Measurements from ENCODE around the gene NACA2.
"Not testable (repeated sequence)": the region's sequence is repeated elsewhere in the genome, so short reads cannot be mapped to it uniquely, and the experiment has no call there.

The NACA2 gene

GRCh38 chr17:61560071-61560470, 30.9 kb downstream of the NACA2 start:
- intact Hi-C loops (cut with DNase I), result no loop called here
- DNase-seq, result no peak

DNA sequence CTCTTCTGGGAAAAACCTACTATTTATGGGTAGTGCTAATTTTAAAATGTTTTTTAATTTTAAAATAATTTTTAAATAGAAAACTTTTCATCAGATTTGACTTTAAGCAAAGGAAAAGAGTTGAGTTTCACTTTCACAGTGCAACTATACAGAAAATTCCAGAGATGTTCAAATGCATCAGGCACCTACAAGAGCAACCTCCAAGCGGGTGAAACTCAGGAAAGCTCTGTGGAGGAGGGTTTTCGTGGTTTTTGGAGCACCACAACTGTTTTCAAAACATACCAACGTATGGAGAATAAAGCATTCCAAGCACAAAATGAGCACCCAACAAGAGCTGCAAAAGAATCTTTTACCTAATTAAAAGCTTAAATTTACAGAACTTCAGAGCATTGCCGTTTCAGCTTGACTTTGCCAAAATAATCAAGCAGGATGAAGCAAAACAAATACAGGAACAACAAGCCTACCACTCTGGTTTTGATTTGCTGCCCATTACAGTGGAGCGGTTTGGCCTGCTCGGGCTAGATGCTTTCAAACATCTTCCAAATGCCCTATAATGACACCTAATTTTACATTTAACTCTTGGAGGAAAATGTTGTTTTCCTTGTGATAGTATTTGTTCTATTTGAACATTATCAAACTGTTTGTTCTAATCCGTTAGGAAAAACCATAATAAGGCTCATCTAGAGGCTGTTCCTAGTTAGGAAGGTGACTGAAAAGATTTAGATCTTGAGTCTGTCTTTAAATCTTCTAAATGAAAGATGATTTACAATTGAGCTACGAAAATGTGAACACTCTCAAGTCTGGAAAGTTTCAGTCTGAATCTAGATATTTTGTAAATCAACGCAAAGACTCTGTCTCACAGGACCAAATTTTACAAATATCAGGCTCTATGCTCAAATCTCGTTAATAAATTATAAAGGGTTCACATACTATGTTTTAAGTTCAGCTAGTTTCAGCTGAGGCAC, 34.5 kb downstream of the NACA2 start:
- DNase-seq, result no peak
- intact Hi-C loops (cut with DNase I), result no loop called here

- intact Hi-C loops (cut with DNase I), result no loop called here
- DNase-seq, result no peak
Measured at GRCh38 chr17:61555127-61555566, 35.9 kb downstream of the NACA2 start.

DNA sequence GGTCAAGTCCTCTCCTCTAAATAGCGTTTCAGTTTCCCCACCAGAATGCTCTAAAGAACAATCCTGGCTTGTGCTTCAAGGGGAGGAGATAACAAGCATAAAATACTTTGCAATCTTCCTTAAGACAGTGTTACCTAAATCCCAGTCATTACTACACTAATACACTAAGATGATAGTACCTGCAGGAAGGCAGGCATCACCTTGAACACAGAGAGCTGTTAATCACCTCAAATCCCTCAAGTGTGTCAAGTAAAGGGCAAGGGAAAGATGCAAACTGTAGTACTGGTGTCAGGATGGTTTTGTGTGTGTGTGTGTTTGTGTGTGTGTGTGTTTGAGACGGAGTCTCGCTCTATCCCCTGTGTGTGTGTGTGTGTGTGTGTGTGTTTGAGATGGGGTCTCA, 36.8 kb downstream of the NACA2 start:
- DNase-seq, result no peak
- intact Hi-C loops (cut with DNase I), result loop anchor here (5.0 kb wide), 1 partner anchor 142 kb away; no protein-coding TSS in a partner anchor

DNA sequence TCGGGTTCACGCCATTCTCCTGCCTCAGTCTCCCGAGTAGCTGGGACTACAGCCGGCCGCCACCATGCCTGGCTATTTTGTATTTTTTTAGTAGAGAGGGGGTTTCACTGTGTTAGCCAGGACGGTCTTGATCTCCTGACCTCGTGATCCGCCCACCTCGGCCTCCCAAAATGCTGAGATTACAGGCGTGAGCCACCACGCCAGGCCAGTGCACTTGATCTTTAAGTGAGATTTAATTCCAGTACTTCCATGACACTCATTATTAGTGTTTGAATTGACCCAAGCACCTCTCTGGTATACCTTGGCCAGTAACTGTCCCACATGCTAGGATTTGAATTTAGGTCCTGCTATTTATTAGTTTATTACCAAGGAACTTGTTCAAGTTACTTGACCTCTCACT, 38.5 kb downstream of the NACA2 start:
- not testable (repeated sequence) for DNase-seq
- intact Hi-C loops (cut with DNase I), result loop anchor here (5.0 kb wide), 1 partner anchor 140 kb away; no protein-coding TSS in a partner anchor

DNA sequence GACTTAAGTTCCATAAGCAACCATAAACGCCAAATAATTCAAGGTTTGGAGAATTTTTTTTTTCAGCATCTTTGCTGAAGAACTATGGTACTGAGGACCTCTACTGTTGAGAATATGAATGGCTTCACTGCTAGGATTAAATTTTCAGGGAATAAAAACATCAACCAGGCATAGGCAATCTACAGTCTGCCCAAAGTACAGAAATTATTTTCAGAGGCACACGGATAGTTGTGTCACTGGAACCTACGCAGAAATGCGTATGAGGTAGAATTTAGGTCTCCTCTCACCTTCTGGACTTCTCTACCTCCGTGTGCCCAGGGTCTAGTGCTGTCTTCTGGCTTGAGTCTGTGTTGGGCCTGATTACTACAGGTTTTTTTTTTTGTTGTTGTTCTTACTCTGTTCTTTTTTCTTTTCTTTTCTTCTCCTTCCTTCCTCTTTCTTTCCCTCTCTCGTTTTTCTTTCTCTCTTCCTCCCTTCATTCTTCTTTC, 39.7 kb downstream of the NACA2 start:
- intact Hi-C loops (cut with DNase I), result loop anchor here (5.0 kb wide), 1 partner anchor 139 kb away; no protein-coding TSS in a partner anchor
- DNase-seq, result peak in 1 of 42 donors; percentile 5

DNA sequence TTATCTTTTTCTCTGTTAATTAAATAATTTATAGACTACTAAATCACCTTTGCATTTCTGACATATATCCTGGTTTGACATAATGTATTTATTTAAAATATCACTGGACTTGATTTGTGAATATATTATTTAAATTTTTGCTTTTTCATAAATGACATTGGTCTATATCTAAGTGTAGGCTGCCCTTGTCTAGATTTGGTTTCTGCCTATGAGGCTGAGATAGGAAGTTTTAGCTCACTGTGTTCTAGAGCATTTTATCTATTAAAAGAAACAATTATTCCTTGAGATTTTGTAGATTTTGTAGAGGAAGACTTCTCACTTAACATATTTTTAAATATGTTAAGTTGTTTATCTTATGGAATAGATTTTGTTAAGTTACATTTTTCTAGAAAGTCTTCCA, 43.9 kb downstream of the NACA2 start:
- intact Hi-C loops (cut with DNase I), result no loop called here

GRCh38 chr17:61545335-61545938, 45.6 kb downstream of the NACA2 start:
- intact Hi-C loops (cut with DNase I), result no loop called here
- no peak for DNase-seq

More for the DNA sequence above, 43.9 kb downstream of the NACA2 start:
- no peak for DNase-seq

- DNase-seq, result no peak
- intact Hi-C loops (cut with DNase I), result no loop called here
Measured at GRCh38 chr17:61543786-61544415, 47.1 kb downstream of the NACA2 start.

GRCh38 chr17:61542027-61542426, 49.0 kb downstream of the NACA2 start:
- intact Hi-C loops (cut with DNase I), result no loop called here
- no peak for DNase-seq

GRCh38 chr17:61540874-61541273, 50.1 kb downstream of the NACA2 start:
- intact Hi-C loops (cut with DNase I), result no loop called here
- DNase-seq, result no peak

Measured in head of caudate nucleus (tissue), 42 donors.